8988T (cell line): Measurements from ENCODE around the gene TMEM154.

Experiments used
- DNase-seq: peaks from one replicate; pipeline ENCODE4 v3.0.0; 2011

Gene TMEM154, protein sequence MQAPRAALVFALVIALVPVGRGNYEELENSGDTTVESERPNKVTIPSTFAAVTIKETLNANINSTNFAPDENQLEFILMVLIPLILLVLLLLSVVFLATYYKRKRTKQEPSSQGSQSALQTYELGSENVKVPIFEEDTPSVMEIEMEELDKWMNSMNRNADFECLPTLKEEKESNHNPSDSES

DNA sequence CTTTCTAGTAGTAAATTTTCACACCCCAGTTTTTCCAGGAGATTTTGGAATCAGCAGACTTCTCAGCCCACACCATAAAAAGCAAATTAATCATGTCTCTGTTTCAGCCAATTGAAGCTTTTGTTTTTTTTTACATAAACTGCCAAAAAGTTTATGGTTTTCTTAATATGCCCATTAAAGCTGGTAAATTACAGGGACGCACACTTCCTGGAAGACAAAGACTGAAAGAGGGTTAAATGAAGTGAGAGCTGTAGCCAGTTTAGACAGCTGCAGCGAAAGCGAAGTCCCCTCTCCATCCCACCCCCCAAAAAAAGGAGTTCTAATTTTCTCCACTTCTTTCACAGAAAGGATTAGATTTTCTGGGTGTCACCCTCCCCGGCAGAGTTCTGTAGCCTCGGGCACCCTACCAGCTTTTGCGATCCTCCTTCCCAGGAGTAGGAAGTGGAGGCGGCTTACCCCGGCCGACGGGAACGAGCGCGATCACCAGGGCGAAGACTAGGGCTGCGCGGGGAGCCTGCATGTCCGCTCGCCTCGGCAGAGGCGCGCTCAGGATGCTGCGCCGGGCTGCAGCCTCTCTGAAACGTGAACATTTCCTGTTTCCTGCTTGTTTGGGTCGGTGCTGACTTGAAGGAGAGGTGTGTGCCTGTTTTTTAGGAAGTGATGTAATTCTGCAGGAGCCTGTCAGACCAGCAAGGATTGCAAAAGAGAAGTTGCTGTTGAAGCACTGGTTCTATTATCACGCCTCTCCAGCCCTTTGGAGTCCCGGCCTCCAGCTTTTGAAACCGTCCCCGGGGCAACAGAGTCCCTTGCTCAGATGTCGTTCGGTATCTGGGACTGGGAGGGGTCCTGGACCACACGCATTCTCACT, at the start of gene TMEM154:
Gene TMEM154, minus strand, starts transcription at position 584 of the 868 bp plus-strand sequence. Its CDS starts 64 bp downstream, at position 520.
- no peak for DNase-seq

DNA sequence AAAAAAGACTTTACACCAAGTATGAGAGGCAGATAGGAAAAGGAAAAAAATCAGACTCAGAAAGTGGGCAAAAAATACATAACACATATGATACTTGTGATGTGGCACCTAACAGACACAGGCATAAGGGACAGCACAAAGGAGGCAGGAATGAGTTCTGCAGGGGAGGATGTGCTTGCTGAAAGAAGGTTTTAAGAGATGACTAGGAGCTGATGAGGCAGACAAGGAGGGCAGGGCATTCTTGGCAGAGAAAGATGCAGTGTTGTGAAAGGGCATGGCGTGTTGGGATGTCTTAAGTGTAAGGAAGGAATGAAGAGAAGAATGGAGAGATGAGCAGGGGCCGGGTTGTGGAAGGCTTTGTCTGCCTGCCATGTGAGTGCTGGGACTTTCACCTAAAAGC, 49.7 kb upstream of the TMEM154 start:
- DNase-seq: no peak

DNA sequence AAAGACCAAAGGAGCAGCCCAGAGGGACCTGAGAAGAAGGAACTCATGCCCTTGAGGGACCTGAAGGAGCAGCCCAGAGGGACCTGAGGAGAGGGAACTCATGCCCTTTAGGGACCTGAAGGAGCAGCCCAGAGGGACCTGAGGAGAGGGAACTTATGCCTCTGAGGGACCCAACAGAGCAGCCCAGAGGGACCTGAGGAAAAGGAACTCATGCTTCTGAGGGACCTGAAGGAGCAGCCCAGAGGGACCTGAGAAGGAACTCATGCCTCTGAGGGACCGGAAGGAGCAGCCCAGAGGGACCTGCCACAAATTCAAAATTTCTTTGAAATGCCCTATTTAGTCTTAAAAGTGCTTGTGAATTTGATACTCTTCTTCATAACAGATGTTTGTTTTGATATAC, 48.5 kb upstream of the TMEM154 start:
- DNase-seq: no peak

DNA sequence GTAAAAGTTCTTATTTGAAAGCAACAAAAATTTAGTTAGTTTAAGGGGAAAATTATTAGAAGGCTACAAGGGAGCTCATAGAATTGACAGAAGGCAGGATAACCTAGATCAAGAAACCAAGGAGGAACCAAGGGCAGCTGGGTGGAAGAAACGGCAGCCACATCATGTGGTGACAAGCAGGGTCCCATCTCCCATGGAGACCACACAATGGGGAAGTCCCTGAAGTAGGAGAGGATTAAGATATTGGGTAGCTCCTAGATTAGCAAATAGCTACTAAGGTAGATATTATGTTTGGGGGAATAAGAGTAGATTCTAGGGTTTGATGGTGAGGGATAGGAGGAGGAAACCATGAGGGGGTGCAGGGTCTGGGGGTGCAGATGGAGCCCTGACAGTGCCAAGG, 48.0 kb upstream of the TMEM154 start:
- DNase-seq: no peak

DNA sequence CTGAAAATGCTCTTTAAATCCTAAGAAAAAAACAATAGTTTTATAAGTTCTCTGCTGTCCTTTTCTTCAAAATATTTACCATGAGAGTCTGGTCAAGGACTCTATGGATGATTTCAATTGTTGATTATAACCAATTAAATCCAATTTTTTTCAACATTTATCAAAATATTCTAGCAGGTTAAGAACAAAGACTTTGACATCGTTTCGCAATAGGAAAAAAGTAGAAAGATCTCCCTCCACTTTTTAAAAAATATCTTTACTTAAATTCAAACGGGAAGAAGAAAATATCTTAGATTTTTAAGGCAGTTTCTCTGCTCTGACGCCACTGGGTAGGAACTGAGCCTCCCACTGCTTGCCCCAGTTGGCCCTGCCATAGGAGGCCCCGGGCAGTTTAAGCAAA, 44.7 kb upstream of the TMEM154 start:
- DNase-seq: no peak

DNA sequence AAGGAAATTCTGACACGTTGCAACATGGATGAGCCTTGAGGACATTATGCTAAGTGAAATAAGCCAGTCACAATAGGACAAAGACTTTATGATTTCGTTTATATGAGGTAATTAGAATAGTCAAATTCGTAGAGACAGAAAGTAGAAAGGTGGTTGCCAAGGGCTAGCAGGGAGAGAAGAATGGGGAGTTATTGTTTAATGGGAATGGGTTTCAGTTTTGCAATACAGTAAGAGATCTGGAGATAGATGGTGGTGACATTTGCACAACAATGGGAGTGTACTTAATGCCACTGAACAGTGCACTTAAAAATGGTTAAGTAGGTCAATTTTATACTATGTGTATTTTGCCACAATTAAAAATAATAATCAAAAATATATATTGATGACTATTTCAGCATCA, 43.4 kb upstream of the TMEM154 start:
- no peak for DNase-seq

DNA sequence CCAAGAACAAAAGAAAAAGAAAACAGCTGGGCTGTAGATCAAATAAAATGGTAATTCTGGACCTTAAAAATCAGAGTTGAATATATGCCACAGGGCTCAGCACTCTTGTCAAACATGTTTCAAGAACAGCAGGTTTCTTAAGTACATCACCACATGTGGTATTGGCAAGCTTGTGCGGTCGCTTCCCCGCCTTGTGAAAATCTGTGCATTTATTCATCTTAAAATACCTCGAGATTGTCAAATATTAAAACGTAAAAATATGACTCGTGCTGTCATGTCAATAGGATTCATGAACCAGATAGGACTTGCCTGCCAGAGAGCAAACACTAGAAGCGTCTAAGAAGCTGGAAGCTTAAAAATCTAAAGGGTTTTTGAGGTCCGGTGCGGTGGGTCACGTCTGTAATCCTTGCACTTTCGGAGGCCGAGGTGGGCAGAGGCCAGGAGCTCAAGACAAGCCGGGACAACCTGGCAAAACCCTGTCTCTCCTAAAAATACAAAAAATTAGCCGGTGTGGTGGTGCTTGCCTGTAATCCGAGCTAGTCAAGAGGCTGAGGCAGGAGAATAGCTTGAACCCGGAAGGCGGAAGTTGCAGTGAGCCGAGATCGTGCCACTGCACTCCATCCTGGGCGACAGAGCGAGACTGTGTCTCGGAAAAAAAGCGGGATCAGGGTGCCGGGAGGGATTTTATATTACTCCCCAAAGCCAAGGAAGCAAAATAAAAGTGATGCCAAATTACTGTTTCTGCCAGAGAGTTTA, 40.2 kb upstream of the TMEM154 start:
- no peak for DNase-seq

DNA sequence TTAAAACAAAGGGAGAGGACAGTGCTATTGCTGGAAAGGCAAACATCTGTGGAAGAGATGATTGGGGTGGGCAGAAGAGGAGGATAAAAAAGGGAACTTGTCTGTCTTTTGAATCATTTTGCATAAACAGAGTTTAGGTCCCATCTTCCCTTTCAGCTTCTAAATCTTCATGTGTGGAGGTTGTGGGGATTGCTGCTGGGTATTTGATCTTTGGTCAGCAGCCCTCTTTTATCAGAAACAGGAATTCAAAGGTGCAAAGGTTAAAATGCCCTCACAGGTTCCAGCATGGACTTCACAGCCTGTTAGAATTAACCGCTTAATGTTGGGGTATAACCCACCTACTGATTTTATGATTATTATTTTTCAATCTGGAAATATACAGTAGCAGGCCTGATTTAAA, 39.5 kb upstream of the TMEM154 start:
- DNase-seq: no peak

DNA sequence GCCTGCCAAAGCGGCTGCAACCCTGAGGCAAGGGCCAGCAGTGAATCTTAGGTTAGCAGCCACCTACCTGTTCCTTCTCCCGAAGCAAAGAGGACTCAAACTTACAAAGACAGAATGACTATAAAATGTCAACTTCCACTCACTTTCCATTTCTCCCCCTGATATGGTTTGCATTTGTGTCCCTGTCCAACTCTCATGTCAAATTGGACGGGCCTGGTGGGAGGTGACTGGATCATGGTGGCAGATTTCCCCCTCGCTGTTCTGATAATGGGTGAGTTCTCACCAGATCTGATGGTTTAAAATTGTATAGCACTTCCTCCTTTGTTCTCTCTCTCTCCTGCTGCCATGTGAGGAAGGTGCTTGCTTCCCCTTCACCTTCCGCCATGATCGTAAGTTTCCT, 35.3 kb upstream of the TMEM154 start:
- no peak for DNase-seq

DNA sequence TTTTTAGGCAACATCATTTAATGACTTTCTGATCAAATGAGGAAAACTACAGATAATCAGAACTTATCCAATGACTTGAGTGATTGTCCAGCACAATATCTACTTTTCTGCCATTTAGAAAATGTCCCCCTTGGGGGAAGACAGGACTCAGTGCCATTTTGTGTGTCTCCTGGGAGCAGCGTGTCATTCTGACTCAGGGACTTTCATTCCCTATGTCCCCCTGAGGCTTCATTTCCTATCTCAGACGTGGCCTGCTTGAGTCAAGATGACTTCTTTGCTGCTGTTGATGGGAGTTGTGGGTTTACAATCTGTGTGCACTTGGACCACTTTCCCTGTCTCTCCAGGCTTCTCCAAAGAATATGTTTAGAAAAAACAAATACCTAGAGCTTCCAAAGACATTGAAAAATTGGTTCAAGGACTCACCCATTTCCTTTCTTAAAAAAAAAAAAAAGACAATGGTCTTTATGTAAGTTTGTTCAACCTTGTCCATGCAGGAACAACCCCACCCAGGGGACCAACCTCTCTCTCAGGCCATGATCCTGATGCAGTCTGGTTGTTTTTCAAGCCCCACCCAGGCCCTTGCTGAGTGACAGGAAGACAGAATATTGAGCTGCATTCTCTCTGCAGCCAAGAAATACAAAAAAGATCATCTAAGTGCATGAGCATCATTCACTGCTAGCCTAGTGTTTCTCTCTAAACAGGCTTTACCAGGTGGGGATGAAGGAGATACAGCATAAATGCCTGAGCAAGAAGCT, 34.3 kb upstream of the TMEM154 start:
- DNase-seq: no peak

DNA sequence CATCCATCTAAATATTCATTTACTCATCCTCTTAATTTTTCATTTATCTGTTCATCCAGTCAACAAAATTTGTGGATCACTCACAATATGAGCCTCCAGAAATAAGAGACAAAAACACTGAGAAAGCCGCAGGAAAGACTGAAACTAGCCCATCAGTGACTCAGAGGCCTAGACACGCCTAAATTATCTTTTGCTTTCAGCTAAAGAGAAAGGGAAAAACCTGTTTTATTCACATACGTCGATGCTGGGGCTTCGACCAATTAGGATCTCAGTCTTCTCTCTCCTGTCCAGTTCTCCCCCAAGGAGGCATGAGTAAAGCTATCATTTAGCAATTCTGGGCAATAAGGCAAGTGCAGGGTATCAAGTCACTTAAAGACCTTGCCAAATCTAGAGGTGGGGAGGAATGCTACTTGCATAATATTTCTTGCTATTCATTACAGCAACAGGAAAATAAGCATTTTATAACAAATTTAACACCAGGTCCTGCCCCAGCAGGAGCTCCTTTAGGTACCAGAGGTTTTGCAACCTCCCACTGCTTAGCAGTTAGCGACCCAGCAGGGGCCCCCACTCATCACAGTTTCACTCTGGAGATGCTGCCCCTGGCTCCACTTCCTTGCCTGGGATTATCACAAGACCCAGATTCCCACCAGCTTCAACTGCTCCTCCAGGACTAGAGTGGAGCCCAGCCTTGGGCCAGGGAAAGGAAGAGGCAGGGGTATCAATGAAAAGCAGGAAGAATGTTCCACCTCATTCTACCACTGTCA, 30.1 kb upstream of the TMEM154 start:
- DNase-seq: no peak

DNA sequence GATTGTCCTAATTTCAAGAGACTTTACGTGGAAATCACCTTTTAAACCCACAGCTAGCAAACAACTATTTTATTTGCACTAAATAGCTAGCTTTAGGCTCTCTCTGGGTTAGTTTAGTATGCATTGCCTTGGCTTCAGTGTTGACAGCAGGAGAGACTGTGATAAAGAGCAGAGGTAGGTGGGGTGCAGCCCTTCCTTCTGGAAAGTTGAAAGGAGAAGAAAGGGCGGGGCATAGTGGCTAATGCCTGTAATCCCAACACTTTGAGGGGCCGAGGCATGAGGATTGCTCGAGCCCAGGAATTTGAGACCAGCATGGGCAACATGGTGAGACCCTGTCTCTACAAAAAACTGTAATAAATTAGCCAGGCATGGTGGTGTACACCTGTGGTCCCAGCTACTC, 29.0 kb upstream of the TMEM154 start:
- no peak for DNase-seq

DNA sequence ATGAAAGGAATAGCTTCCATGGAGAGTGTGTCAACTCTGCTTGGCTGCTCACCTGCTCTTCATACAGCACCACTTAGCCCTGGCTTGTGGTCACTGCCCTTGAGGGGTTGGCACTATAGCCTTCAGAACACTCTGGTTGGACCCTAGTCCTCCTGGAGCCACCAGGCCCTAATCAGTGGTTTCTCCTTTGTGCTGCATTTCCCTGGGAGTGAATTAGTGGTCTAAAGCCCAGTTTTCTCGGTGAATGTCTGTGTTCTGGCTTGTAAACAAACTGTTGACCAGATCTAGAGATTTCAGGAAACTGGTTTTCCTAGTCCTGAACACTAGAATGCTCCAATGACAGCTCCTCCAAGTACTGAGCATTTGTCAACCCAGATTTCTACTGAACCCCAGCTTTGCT, 28.6 kb upstream of the TMEM154 start:
- DNase-seq: no peak

DNA sequence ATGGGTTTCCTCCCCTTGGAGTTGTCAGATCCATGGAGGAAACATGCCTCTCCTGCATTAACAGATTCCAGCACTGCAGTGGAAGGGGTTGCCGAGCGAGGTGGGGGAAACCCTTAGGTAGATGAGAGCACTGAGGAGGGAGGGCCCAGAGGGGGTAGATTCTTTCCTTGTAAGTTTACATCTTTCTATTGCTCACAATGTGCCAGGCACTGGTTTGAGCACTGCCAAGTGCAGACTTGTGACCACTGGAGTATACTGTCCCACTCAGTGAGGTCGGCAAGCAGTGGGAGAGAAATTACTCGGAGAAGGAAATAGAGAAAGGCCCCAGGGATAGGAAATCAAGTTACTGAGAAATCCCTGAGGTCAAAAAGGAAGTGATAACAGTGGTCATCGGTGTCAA, 27.8 kb upstream of the TMEM154 start:
- no peak for DNase-seq

DNA sequence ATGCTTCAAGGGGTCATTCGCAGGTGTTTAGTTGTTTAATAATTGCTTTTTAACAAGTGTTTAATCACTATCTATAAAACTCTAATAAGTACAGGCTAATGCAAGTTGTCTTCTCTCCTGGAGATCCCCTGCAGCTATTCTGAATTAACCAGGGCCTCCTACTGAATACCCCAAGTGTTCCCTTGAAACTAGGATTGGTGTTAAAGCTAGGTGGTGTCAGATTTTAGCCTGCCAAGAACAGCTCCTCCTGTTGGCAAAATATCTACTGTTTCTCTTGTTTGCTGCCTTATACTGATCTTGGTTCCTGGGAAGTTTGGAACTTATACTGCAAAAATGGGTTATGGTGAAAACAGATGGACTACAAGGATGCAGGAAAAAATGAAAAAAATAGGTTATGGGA, 26.1 kb upstream of the TMEM154 start:
- no peak for DNase-seq

DNA sequence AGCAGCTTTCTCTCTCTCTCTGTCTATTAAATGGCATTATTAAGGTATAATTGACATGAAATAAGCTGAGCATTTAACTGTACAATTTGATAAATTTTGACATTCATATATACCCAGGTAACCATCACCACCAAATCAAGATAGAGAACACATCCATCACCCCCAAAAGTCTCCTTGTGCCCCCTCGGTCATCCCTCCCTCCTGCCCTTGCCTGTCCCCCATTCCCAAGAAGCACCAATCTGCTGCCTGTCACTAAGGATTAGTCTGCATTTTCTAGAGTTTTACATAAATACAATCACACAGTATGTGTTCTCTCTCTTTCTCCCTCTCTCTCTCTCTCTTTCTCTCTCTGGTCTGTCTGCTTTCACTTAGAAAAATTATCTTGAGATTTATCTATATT, 25.0 kb upstream of the TMEM154 start:
- DNase-seq: no peak

DNA sequence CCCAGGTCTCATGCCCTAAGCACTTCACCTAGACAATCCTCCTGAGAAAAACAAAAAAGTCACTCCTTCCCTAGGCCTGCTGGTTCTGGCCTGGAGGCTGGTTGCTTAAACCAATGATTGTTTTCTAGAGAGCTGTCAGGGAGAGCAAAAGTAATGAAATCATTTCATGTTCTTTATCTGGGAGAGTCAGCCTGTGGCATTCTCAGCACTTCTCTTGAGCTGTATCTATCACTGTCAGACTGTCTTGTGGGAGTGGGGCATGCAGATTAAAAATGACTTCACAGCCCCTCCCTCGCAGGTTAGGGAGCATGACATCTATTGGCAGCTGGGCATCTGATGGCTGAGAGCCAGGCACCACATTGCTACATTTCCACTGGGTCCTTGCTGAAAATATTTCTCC, 20.4 kb upstream of the TMEM154 start:
- DNase-seq: no peak

DNA sequence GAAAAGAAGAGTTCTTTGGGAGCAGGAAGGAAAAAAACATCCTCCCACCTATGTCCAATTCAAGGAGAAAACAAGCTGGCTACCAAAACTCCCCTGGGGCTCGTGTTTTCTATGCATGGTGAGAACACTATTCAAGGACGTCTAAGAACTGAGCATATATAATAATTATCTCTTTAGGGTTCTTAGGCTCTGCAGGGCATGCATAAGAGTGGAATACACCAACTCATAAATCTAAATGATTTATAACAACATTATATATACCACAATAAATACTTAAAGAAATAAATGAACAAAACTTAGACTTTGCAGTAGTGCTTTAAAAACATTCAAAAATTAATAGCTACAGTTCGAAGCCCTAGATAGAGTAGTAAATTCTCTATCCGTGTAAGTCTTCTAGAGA, 19.5 kb upstream of the TMEM154 start:
- no peak for DNase-seq

DNA sequence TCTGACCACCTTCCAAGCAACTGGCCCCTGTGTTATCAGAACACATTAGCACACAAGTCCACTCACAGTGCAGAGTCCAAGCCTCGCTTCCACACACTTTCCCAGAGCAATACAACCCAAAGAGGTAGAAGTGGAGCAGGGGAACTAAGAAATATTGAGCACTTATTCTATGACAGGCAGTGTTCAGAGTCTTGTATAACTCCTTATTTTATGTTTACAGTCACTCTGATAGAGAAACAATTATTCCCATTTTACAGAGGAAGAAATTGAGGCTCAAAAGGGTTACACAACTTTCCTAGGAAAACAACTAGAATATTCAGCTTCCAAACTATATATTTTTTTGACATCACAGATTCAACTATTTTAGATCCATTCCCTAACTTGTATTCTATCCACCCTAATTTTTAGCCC, 18.3 kb upstream of the TMEM154 start:
- DNase-seq: no peak

DNA sequence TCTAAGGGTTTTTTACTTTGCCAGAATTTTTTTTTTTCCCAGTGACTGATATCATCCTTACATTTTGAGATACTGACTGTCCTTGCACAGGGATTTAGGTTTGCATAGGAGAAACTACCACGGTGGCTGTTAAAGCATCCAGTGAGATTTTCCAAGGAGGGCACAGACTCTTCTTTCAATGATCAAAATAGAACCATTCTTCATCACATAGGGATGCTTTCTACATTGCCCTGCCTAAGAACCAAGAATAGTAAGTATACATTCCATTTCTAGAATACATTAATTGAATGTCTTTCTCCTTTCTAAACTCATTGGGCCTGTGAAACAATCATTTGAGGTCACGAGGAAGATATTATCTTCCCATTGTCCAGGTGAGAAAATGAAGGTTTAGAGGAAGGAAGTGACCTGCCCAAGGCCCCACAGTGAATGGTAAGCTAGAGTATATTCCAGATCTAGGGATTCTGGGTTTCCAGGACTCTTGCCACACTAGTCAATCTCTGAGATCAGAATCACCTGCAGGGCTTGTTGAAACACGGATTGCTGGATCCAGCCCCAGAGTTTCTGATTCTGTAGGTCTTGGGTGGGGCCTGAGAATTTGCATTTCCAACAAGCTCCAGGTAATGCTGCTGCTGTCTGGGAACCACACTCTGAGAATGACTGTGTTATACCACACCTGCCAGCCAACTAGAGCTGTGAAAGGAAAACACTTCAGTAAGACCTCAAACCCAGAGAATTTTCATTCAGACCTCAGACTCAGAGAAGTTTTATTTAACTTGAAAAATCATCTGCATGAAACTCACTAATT, 17.7 kb upstream of the TMEM154 start:
- DNase-seq: no peak

DNA sequence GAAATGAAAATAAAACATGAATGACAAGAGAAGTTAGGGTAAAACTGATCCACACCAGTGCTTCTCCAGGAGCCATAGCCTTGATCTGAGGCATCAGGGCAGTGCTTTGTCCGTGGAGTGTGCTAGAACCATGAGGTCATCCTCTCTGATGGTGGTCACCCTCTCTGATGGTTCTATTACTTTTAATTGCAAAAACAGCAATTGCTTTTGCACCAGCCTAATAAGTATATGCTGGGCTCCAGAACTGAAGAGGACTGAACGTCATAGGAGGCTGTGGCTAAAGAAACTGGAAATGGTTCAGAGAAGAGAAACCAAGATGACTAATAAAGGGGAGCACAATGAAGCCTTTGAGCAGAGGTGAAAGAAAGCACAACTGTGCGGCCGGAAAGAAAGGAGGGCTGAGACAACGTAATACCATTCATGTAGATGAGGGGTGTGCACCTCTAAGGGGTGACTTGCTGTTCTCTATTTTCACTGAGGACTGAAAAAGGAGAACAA, 17.0 kb upstream of the TMEM154 start:
- DNase-seq: no peak
